ENCODE results near the gene KCNA3.

The KCNA3 gene

GRCh38 chr1:110706621-110707020 lies 31.9 kb upstream of the KCNA3 start:
- H3K36me3 ChIP-seq (ENCODE audit: control insufficient read depth, insufficient read depth, low read length) = no peaks in the 10 kb centered on the region
- no peaks in the 10 kb centered on the region for H3K9me3 ChIP-seq (ENCODE audit: control insufficient read depth, low read length)
- H3K27ac ChIP-seq (ENCODE audit: insufficient read depth, low read length, poor library complexity, severe bottlenecking) = no peak overlapping the region
- no peak overlapping the region for H3K4me3 ChIP-seq (ENCODE audit: insufficient read depth, low read depth, low read length, poor library complexity, severe bottlenecking)
- no peaks in the 10 kb centered on the region for H3K4me1 ChIP-seq (ENCODE audit: control insufficient read depth, insufficient read depth, low read length, poor library complexity, severe bottlenecking)
- DNase-seq = no peak
- H3K27me3 ChIP-seq (replicated peaks; ENCODE audit: control insufficient read depth, insufficient read depth, low read length, poor library complexity, severe bottlenecking) = no peaks in the 10 kb centered on the region

DNA sequence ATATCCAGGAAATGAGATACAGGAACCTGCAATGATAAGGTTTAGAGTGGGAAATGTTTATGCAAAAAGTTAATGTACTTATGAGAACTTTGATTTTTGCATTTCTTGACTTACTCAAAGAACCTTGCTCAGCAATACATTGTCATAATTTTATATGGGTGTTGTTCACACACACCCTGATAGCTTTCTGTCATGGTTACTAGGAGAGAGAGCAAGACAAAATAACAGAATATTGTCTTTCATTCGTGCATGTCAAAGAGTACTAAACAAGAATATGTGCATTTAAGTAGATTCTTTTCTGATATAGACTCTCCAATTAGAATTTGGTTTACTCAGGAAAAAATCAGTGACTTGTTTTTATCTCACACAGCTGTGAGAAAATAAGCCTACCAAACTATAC lies 27.5 kb upstream of the KCNA3 start:
- no peak for DNase-seq
- Histone ChIP-seq H3K27me3 (replicated peaks; ENCODE audit: control insufficient read depth, insufficient read depth, low read length, poor library complexity, severe bottlenecking) (no peaks in the 10 kb centered on the region), H3K36me3 (ENCODE audit: control insufficient read depth, insufficient read depth, low read length) (no peaks in the 10 kb centered on the region), H3K27ac (ENCODE audit: insufficient read depth, low read length, poor library complexity, severe bottlenecking) (no peak overlapping the region), H3K4me1 (ENCODE audit: control insufficient read depth, insufficient read depth, low read length, poor library complexity, severe bottlenecking) (no peaks in the 10 kb centered on the region), H3K4me3 (ENCODE audit: insufficient read depth, low read depth, low read length, poor library complexity, severe bottlenecking) (no peak overlapping the region), H3K9me3 (ENCODE audit: control insufficient read depth, low read length) (no peaks in the 10 kb centered on the region)

- H3K27me3 ChIP-seq (replicated peaks; ENCODE audit: control insufficient read depth, insufficient read depth, low read length, poor library complexity, severe bottlenecking) = no peaks in the 10 kb centered on the region
- H3K36me3 ChIP-seq (ENCODE audit: control insufficient read depth, insufficient read depth, low read length) = no peaks in the 10 kb centered on the region
- no peaks in the 10 kb centered on the region for H3K4me1 ChIP-seq (ENCODE audit: control insufficient read depth, insufficient read depth, low read length, poor library complexity, severe bottlenecking)
- H3K9me3 ChIP-seq (ENCODE audit: control insufficient read depth, low read length) = no peaks in the 10 kb centered on the region
- no peak for DNase-seq
- no peak overlapping the region for H3K27ac ChIP-seq (ENCODE audit: insufficient read depth, low read length, poor library complexity, severe bottlenecking)
- no peak overlapping the region for H3K4me3 ChIP-seq (ENCODE audit: insufficient read depth, low read depth, low read length, poor library complexity, severe bottlenecking)
These were observed 26.0 kb upstream of the KCNA3 start for GRCh38 chr1:110700767-110701166.

- H3K36me3 ChIP-seq (ENCODE audit: control insufficient read depth, insufficient read depth, low read length) = no peaks in the 10 kb centered on the region
- H3K4me1 ChIP-seq (ENCODE audit: control insufficient read depth, insufficient read depth, low read length, poor library complexity, severe bottlenecking) = no peaks in the 10 kb centered on the region
- no peaks in the 10 kb centered on the region for H3K27me3 ChIP-seq (replicated peaks; ENCODE audit: control insufficient read depth, insufficient read depth, low read length, poor library complexity, severe bottlenecking)
- no peak overlapping the region for H3K4me3 ChIP-seq (ENCODE audit: insufficient read depth, low read depth, low read length, poor library complexity, severe bottlenecking)
- no peaks in the 10 kb centered on the region for H3K9me3 ChIP-seq (ENCODE audit: control insufficient read depth, low read length)
- no peak overlapping the region for H3K27ac ChIP-seq (ENCODE audit: insufficient read depth, low read length, poor library complexity, severe bottlenecking)
- DNase-seq = no peak
These were observed 22.9 kb upstream of the KCNA3 start for GRCh38 chr1:110697606-110698005.

- no peaks in the 10 kb centered on the region for H3K27me3 ChIP-seq (replicated peaks; ENCODE audit: control insufficient read depth, insufficient read depth, low read length, poor library complexity, severe bottlenecking)
These were observed 22.1 kb upstream of the KCNA3 start for GRCh38 chr1:110696818-110697217.

DNA sequence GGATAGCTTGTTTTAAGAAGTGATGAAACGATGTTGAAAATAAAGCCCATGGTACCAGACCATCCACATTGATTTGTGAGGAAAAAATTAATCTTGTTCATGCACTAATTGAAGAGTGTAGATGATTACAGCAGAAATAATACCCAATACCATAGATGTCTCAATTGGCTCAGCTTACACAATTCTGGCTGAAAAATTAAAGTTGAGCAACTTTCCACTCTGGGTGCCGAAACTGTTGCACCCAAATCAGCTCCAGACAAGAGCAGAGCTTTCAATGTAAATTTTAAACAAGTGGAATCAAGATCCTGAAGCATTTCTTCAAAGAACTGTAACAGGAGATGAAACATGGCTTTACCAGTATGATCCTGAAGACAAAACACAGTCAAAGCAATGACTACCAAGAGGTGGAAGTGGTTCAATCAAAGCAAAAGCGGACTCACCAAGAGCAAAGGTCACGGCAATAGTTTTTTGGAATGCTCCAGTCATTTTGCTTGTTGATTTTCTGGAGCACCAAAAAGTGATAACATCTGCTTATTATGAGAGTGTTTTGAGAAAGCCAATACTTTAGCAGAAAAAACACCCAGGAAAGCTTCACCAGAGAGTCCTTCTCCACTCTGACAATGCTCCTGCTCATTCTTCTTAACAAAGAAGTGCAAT lies 16.1 kb upstream of the KCNA3 start:
- no peak for DNase-seq
- H3K4me3 ChIP-seq (ENCODE audit: insufficient read depth, low read depth, low read length, poor library complexity, severe bottlenecking) = no peak overlapping the region
- H3K27me3 ChIP-seq (replicated peaks; ENCODE audit: control insufficient read depth, insufficient read depth, low read length, poor library complexity, severe bottlenecking) = no peaks in the 10 kb centered on the region
- no peaks in the 10 kb centered on the region for H3K9me3 ChIP-seq (ENCODE audit: control insufficient read depth, low read length)
- no peak overlapping the region for H3K27ac ChIP-seq (ENCODE audit: insufficient read depth, low read length, poor library complexity, severe bottlenecking)
- H3K36me3 ChIP-seq (ENCODE audit: control insufficient read depth, insufficient read depth, low read length) = no peaks in the 10 kb centered on the region
- no peaks in the 10 kb centered on the region for H3K4me1 ChIP-seq (ENCODE audit: control insufficient read depth, insufficient read depth, low read length, poor library complexity, severe bottlenecking)

More at GRCh38 chr1:110696818-110697217, 22.1 kb upstream of the KCNA3 start:
- Histone ChIP-seq H3K36me3 (ENCODE audit: control insufficient read depth, insufficient read depth, low read length) (no peaks in the 10 kb centered on the region), H3K27ac (ENCODE audit: insufficient read depth, low read length, poor library complexity, severe bottlenecking) (no peak overlapping the region), H3K4me3 (ENCODE audit: insufficient read depth, low read depth, low read length, poor library complexity, severe bottlenecking) (no peak overlapping the region), H3K9me3 (ENCODE audit: control insufficient read depth, low read length) (no peaks in the 10 kb centered on the region), H3K4me1 (ENCODE audit: control insufficient read depth, insufficient read depth, low read length, poor library complexity, severe bottlenecking) (no peaks in the 10 kb centered on the region)
- no peak for DNase-seq

GRCh38 chr1:110689868-110690267 lies 15.1 kb upstream of the KCNA3 start:
- no peak for DNase-seq
- Histone ChIP-seq H3K4me1 (ENCODE audit: control insufficient read depth, insufficient read depth, low read length, poor library complexity, severe bottlenecking) (no peaks in the 10 kb centered on the region), H3K4me3 (ENCODE audit: insufficient read depth, low read depth, low read length, poor library complexity, severe bottlenecking) (no peak overlapping the region), H3K36me3 (ENCODE audit: control insufficient read depth, insufficient read depth, low read length) (no peaks in the 10 kb centered on the region), H3K9me3 (ENCODE audit: control insufficient read depth, low read length) (no peaks in the 10 kb centered on the region), H3K27ac (ENCODE audit: insufficient read depth, low read length, poor library complexity, severe bottlenecking) (no peak overlapping the region), H3K27me3 (replicated peaks; ENCODE audit: control insufficient read depth, insufficient read depth, low read length, poor library complexity, severe bottlenecking) (no peaks in the 10 kb centered on the region)

- H3K4me1 ChIP-seq (ENCODE audit: control insufficient read depth, insufficient read depth, low read length, poor library complexity, severe bottlenecking) = no peaks in the 10 kb centered on the region
- H3K36me3 ChIP-seq (ENCODE audit: control insufficient read depth, insufficient read depth, low read length) = no peaks in the 10 kb centered on the region
- H3K4me3 ChIP-seq (ENCODE audit: insufficient read depth, low read depth, low read length, poor library complexity, severe bottlenecking) = no peak overlapping the region
- DNase-seq = no peak
- no peaks in the 10 kb centered on the region for H3K9me3 ChIP-seq (ENCODE audit: control insufficient read depth, low read length)
- H3K27ac ChIP-seq (ENCODE audit: insufficient read depth, low read length, poor library complexity, severe bottlenecking) = no peak overlapping the region
- no peaks in the 10 kb centered on the region for H3K27me3 ChIP-seq (replicated peaks; ENCODE audit: control insufficient read depth, insufficient read depth, low read length, poor library complexity, severe bottlenecking)
These were observed 13.8 kb upstream of the KCNA3 start for GRCh38 chr1:110688514-110688913.

DNA sequence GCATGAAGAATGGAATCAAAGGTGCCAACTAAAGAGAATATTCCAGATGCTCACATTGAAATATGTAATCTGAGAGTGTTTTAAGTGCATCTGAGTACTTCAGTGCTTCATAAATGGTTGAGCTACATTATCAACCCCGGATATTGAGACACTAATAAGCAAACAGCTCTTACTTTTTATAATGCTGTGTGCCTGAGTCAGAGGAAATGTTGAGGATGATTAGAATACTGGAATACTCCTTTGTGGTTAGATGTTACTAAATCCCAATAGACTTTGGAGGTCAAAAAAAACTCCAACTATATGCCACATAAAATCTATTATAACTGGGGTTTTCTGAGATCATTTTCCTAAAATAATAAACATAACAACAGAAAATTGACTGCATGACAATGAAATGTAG lies 12.5 kb upstream of the KCNA3 start:
- Histone ChIP-seq H3K36me3 (ENCODE audit: control insufficient read depth, insufficient read depth, low read length) (no peaks in the 10 kb centered on the region), H3K4me1 (ENCODE audit: control insufficient read depth, insufficient read depth, low read length, poor library complexity, severe bottlenecking) (no peaks in the 10 kb centered on the region), H3K4me3 (ENCODE audit: insufficient read depth, low read depth, low read length, poor library complexity, severe bottlenecking) (no peak overlapping the region), H3K27ac (ENCODE audit: insufficient read depth, low read length, poor library complexity, severe bottlenecking) (no peak overlapping the region), H3K9me3 (ENCODE audit: control insufficient read depth, low read length) (no peaks in the 10 kb centered on the region), H3K27me3 (replicated peaks; ENCODE audit: control insufficient read depth, insufficient read depth, low read length, poor library complexity, severe bottlenecking) (no peaks in the 10 kb centered on the region)
- no peak for DNase-seq

DNA sequence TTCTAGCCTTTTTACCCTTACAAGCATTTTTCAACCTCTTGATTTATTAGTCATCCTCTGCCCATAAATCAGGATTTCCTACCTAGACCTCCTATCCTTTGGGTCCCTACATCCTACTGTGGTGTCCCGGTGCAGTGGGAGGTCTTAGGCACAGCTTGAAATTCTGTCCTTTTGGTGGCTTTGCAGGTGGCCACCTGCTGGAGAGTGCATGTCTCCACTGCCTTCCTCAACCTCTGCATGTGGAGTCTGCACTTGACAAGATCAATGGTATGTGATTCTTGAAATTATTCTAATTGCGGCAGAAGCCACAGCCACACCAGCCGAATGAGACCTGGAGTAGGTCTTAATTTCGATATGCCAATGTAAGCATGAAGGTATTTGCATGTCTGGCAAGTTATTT lies 11.4 kb upstream of the KCNA3 start:
- DNase-seq = no peak
- Histone ChIP-seq H3K9me3 (ENCODE audit: control insufficient read depth, low read length) (no peaks in the 10 kb centered on the region), H3K27me3 (replicated peaks; ENCODE audit: control insufficient read depth, insufficient read depth, low read length, poor library complexity, severe bottlenecking) (no peaks in the 10 kb centered on the region), H3K36me3 (ENCODE audit: control insufficient read depth, insufficient read depth, low read length) (no peaks in the 10 kb centered on the region), H3K4me3 (ENCODE audit: insufficient read depth, low read depth, low read length, poor library complexity, severe bottlenecking) (no peak overlapping the region), H3K4me1 (ENCODE audit: control insufficient read depth, insufficient read depth, low read length, poor library complexity, severe bottlenecking) (no peaks in the 10 kb centered on the region), H3K27ac (ENCODE audit: insufficient read depth, low read length, poor library complexity, severe bottlenecking) (no peak overlapping the region)

Measured in effector memory CD4-positive, alpha-beta T cell (primary cell).